Measurements from ENCODE around the gene KCNK15. TPM values are rescaled to one million over a fixed set of nuclear protein-coding genes. Genes with fewer than 3 reads are reported as not detected.
A peak's percentile ranks its signal among the peaks of the same experiment; 100 is the strongest.
"Not testable (repeated sequence)": the region's sequence is repeated elsewhere in the genome, so short reads cannot be mapped to it uniquely, and the experiment has no call there.

KCNK15 gene
- polyA plus RNA-seq (2012; ENCODE audit: insufficient read depth, insufficient read length) = not detected

DNA sequence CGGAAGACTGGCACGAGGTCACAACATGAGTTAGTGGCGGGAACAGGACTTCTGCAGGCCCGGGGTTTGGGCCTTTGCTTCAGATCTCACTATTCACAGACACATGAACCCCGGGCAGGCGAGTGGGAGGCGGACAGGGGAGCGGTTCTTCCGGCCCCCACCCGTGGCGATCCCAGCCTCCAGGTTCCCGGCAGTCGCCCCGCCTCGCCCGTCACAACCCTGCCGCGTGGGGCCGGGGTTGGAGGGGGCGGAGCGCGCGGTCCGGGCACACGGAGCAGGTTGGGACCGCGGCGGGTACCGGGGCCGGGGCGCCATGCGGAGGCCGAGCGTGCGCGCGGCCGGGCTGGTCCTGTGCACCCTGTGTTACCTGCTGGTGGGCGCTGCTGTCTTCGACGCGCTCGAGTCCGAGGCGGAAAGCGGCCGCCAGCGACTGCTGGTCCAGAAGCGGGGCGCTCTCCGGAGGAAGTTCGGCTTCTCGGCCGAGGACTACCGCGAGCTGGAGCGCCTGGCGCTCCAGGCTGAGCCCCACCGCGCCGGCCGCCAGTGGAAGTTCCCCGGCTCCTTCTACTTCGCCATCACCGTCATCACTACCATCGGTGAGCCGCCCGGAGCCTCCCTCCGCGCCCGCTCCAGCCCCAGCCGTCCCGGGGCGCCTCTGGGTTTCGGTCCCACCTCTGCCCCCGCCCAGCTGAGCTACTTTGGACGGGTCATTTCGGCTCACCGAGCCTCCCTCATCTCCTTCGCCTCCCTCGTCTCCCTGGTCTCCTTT is at the start of gene KCNK15:
KCNK15 (plus strand) TSS at position 268 of the 769 bp plus-strand sequence; CDS start at position 314, 46 bp downstream.
- no peak for DNase-seq (ENCODE audit: low read depth, low spot score)
- H3K4me3 ChIP-seq (ENCODE audit: low read length) = no peak within 1 kb of the TSS

DNA sequence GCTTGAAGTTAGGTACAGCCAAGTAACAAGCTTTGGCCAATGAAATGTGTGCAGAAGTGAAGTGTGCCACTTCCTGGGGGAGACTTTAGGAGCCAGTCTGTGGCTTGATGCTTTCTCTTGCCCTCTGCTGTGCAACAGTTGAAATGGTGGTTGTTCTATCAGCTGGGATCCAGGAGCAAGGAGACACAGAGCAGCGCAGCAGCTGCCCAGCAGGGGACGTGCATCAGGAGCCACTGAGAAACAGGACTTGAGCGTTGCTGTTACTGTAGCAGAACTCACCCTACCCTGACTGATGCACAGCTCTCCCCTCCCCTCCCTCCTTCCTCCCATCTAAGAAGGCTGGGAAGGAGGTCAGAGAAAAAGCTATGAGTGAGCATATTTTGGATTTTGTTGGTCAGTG is 49.4 kb upstream of the KCNK15 start:
- DNase-seq (ENCODE audit: low read depth, low spot score) = peak; percentile 71
- no peak overlapping the region for H3K4me3 ChIP-seq (ENCODE audit: low read length)

DNA sequence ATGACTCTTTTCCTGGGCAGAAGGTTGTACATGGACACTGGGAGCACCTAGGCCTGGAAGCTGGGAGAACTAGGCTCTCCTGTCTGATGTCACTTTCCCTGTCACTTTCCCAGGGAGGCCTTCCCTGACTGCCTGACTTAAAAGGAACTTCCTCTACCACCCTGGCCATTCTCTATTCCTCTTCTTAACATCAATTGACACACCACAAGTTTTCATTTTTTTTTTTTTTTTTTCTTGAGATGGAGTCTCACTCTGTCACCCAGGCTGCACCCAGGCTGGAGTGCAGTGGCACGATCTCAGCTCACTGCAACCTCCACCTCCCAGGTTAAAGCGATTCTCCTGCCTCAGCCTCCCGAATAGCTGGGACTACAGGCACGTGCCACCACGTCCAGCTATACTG is 48.6 kb upstream of the KCNK15 start:
- not testable (repeated sequence) for DNase-seq (ENCODE audit: low read depth, low spot score); H3K4me3 ChIP-seq (ENCODE audit: low read length)

DNA sequence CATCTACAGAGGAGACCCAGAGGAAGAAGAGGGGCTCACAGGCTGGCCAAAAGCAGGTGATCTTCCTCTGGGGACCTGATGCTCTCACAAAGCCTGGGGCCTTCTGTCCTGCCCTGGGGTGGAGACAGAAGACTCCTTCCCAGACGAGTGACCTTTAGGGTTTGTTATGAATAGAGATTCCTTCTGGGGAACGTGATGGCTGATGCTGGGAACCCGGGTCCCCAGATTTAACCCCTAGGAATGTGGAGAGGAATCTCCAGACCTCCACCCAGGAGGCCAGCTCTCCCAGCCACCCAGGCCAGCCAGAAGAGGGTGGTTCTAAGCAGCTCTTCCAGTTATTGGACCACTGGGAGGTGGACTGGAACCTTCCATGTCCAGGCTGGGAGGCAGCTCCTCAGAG is 47.3 kb upstream of the KCNK15 start:
- no peak for DNase-seq (ENCODE audit: low read depth, low spot score)
- H3K4me3 ChIP-seq (ENCODE audit: low read length) = no peak overlapping the region

DNA sequence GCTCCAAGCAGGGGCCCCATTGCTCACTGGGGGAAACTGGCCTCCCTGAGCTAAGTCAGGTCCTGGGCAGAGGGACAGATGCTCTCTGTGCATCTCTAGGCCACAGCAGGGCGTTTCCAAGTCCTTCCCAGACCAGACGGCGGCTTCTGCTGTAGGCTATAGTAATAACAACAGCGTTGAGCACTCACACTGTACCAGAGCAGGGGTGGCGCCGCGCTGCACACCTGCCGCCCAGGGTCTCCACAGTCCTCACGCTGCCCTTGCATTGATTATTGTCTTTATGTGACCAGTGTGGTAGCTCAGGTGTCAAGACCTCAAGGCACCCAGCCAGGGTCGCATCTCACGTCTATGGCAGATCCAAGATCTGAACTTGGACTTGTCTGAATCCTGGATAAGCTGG is 45.4 kb upstream of the KCNK15 start:
- H3K4me3 ChIP-seq (ENCODE audit: low read length) = no peak overlapping the region
- DNase-seq (ENCODE audit: low read depth, low spot score) = no peak

DNA sequence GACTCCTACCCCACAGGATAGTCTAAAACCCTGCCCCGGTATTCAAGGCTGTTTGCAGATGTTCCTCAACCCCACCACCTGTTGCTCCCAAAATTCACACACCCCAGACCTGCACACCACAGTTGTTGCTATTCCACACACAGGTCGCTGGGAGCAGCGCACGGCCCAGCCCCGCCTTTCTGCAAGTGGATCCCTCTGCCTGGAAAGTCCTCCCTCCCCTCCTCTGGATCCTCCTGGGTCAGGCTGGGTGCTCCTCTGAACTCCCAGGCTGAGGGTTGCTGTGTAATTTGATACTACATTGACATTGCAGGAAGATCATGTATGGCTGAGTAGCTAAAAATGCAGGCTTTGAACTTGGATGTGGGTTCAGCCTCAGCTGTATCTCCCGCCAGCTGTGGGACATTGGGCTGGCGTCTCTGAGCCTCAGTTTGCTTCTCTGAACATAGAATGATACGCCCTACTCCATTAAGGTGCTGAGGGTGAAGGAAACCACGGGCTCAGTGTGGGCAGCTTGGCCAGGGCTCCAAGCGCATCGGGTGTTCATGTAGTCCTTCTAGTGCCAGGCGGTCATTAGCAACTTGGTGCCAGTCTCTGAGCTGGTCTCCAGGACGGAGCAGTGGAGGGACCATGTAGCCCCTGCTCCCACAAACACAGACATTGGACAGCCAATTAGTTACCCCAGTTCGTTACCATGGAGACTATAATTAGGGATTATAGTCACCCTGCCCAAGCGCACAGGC is 44.4 kb upstream of the KCNK15 start:
- H3K4me3 ChIP-seq (ENCODE audit: low read length) = no peak overlapping the region
- no peak for DNase-seq (ENCODE audit: low read depth, low spot score)

DNA sequence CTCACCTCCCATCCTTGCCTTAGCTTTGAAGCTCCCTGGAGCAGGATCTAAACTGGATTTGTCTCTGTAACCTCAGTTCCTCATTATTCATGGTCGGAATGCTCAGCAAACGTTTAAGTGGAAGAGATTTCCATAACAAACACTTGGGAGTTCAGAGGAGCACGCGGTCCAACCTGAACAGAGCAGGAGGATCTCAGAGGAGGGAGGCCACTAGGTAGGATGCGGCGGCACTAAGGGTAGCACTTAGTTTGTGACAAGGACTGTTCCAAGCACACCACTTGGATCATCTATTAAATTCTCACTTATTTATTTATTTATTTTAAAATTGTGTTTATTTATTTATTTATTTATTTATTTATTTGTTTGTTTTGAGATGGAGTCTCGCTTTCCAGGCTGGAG is 43.8 kb upstream of the KCNK15 start:
- H3K4me3 ChIP-seq (ENCODE audit: low read length) = no peak overlapping the region
- no peak for DNase-seq (ENCODE audit: low read depth, low spot score)

DNA sequence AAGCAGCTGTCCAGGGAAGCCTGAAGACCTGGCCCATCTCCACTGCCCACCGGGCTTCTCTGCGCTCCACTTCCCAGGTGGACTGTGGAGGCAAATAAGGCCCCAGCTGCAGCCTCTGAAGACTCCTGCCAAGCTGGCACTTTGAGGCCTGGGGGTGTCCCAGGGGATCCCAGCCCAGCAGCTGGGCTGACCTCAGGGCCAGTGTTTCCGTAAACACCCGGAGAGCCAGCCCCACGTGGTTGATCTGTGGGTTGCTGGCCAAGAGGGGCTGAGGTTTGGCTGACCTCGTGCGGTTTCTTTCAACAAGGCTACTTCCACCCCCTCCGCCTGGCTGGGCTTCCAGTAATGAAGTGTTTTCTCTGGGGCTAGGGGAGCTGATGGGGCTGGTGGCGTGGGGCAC is 42.9 kb upstream of the KCNK15 start:
- no peak overlapping the region for H3K4me3 ChIP-seq (ENCODE audit: low read length)
- no peak for DNase-seq (ENCODE audit: low read depth, low spot score)

DNA sequence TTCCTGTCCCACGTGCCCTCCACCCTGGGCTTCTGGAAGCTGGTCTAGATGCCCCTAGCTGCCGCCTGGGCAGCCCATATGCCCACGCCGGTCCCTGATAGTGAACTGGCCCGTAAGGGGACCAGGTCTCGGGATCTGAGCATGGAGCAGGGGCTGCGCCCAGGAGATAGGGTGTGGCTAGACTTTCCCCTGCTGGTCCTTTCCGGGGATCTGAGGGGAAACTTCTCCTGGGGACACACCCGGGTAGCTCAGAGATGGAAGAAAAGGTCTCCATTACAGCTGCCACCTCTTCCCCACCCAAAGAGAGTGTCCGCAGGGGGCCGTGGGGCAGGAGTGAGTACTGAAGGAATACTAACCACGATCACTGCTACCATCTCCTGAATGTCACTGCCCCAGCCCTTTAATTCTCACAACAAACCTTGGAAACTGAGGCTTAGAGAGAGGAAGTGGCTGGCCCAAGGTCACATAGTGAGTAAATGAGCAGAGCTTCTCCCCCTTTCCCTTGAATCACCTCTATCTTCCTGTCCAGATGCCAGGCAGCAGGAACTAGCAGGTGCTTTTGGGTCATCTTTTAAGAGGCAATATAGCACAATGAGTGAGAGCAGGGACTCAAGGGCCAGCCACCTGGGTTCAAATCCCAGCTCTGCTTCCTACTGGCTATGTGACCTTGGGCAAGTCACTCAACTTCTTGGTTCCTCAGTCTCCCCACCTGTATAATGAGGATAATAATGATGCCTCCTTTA is 42.3 kb upstream of the KCNK15 start:
- no peak overlapping the region for H3K4me3 ChIP-seq (ENCODE audit: low read length)
- no peak for DNase-seq (ENCODE audit: low read depth, low spot score)

DNA sequence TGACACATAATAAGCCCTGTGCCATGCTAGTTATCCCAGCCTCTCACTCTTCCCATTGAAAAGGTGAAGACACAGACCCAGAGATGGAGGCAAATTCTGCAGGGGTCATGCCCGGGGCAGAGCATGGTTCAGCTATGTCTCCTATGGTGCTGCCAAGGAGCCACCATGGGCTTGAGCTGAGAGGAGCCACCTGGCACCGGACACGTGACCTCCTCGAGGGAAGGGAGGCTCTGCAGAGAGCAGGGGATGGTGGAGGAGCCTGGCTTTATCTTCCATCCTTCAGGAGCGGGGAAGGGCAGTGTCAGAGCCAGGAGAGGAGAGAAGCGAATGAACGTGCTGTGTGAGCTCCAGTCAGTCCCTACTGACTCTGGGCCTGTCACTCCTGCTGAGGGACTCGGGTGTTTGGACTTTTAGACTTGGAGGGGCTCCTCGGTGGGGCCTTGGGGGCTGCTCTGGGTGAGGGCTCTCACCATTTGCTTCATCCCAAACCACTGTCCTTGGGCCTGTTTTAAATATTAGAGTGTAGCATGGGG is 41.6 kb upstream of the KCNK15 start:
- H3K4me3 ChIP-seq (ENCODE audit: low read length) = no peak overlapping the region

DNA sequence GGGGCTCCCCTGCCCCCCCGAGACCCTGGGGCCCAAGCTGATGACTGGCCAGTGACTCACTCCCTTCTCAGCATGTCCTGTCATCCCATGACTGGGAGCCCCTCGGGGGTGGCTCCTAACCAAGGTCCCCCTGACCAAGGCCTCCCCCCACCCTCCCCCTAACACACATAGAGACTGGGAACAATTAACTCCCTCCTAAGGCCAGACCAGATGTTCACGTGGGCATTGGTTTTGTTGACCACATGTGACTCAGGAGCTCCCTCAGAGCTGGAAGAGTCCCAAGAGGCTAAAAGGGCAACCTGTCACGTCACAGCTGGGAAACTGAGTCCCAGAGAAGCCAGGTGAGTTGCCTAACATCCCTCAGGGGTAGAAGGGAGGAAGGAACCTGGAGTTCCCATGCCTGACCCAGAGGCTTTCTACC is 41.1 kb upstream of the KCNK15 start:
- H3K4me3 ChIP-seq (ENCODE audit: low read length) = no peak overlapping the region
- DNase-seq (ENCODE audit: low read depth, low spot score) = no peak

More for the DNA sequence above, 41.6 kb upstream of the KCNK15 start:
- no peak for DNase-seq (ENCODE audit: low read depth, low spot score)

DNA sequence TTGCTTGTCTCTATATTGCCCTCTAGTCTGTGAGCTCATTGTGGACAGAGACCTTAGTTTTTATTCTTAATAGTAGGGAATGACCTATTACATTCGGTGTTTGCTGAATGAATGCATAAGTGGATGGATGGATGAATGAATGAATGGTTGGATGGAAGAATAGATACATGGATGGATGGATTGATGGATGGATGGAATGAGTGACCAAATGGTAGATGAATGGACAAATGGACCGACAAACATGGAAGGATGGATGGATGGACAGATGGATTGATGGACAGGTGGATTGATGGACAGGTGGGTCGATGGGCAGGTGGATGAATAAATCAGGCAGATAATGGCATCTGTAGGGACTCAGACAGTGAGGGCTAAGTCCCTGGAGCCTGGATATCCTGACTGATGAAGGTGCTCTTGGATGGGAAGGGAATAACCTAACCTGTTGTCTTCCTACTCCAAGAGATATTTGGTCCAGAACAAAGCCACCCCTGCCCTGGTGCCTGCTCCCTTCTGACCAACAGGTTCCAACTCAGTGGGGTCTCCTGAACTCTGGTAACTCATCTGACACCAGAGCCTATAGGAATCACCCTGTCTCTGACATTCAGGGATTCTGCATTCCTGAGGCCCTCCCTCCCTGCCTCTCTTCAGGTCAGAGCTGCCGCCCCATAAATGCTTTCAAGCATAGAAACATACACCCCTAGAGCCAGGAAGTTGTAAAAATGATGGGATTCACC is 40.1 kb upstream of the KCNK15 start:
- H3K4me3 ChIP-seq (ENCODE audit: low read length) = no peak overlapping the region
- no peak for DNase-seq (ENCODE audit: low read depth, low spot score)

DNA sequence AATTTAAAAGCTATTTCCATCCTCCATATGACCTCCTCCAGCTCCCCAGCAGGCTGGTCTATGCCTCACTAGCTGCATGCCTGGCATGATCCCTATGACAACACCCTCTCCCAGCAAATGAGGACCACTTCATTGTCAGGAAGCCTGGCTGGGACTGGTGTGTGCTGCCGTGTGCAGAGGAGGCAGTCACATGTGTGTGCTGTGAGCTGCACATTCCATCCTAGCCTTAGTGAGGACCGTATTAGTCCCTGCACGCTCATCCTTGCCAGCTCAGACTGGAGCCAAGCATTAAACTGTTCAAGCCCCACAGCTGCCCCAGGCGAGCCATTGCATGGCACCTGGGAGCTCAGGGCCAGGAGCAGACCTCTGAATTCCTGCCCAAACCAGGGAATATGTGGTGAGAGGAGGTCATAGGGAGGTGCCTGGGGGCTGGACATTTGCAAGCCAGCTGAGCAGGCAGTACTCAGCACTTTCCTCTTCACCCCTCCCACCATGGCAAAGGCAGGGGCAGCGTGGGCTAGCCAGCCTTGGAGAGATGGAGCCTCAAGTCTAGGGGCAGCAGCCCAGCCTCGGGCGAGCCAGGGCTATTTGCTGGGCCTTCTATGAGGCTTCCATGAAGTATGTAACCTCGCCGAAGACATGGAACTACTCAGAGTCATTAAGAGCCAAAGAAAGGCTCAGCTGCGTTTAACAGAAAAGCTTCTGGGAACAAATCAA is 39.2 kb upstream of the KCNK15 start:
- DNase-seq (ENCODE audit: low read depth, low spot score) = no peak
- no peak overlapping the region for H3K4me3 ChIP-seq (ENCODE audit: low read length)

DNA sequence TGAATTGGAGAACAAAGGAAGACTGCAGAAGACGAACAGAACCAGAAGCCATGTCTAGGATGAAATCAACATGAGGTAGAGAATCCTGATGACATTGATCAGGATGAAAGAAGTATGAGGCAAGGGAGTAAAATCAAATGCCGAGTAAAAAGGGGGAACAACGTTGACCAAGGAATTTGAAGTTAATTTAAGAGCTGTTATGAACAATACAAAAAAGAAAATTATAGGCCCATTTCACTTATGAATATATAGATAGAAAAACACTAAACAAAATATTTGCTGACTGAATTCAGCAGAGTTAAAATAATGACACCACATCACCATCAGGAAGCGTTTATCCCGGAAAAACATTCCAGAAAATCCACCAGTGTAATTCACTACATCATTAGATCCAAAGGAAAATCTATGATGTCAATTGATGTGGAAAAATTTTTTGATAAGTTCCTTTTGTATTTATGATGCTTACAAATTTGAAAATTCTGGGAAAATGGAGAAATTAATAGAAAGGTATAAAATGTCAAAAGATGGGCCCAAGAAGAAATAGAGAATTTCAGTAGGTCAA is 38.6 kb upstream of the KCNK15 start:
- H3K4me3 ChIP-seq (ENCODE audit: low read length) = no peak overlapping the region
- no peak for DNase-seq (ENCODE audit: low read depth, low spot score)

DNA sequence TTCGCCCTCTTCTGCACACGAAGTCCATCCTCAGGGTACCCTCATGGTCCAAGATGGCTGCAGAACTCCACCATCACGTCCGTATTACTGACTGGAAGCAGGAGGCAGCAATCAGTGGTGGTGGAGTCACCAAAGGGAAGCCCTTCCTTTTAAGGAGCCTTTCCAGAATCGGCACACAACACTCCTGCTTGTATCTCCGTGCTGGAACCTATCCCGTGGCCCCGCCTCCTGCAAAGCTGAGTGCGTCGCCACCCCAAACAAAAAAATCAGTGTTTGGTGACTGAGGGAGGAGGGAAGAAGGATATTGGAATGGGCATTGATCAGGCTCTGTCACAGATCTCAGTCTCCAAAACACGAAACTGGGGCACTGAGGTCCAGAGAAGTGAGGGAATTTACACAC is 36.3 kb upstream of the KCNK15 start:
- no peak for DNase-seq (ENCODE audit: low read depth, low spot score)

DNA sequence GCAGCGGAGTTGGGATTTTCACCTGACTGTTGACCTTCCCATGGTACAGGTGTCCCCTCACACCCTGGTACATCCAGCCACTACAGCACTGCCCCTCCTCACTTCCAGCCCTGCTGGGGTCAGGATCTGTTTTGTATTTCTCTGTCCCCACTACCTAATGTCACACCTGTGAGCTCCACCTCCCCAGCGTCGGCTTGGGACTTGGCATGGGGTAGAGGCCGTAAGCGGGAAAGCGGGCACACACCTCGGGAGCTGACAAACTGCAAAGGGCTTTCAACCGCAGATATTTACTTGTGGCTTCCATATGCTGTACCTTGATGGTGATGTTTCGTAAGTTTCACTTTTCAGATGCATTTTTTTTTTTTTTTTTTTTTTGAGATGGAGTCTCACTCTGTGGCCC is 35.9 kb upstream of the KCNK15 start:
- H3K4me3 ChIP-seq (ENCODE audit: low read length) = no peak overlapping the region

More for the DNA sequence above, 36.3 kb upstream of the KCNK15 start:
- H3K4me3 ChIP-seq (ENCODE audit: low read length) = no peak overlapping the region

DNA sequence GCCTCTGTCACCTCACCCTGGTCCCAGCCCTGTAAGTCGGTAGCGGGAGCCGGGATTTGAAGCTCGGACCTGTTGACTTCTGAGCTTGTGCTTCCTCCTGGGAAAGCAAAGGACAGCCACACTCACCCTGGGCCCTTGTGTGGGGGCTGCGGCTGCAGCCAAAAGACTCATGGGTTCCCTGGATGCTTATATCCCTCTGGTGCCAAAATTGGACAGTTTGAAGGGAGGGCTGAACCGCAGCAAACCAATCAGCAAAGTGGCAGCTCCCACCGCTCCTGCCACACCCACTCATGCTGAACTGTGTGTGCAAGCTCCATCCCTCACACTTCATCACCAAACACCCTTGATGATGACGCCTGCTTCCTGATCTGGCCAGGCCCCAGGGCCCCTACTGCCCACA is 34.4 kb upstream of the KCNK15 start:
- H3K4me3 ChIP-seq (ENCODE audit: low read length) = no peak overlapping the region
- no peak for DNase-seq (ENCODE audit: low read depth, low spot score)

More for the DNA sequence above, 35.9 kb upstream of the KCNK15 start:
- DNase-seq (ENCODE audit: low read depth, low spot score) = peak; percentile 19

DNA sequence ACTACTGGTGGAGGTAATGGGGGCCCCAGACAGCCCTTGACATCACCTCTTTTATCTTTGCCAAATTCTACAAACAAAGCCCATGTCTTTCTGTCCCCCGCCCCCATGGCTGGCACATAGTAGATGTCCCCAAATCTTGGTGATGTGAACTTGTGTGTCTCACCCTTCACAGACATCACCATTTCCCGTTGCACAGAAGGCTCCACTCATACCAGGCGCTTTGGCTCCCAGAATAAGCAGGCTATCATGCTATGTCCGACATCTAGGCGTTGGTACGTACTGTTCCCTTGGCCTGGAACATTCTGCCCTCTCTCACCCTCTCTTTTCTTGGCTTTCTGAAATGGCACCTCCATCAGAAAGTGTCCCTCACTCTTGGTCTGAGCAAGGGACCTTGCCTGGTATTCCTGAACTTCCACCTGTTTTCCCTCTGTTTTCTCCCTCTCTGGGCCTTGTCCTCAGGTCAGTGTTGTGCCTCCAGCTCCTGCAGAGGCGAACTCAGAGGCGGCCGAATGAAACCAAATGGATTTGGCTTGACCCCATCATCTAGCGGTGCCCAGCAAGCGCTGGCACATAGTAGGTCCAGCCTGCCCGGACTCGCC is 31.5 kb upstream of the KCNK15 start:
- DNase-seq (ENCODE audit: low read depth, low spot score) = no peak
- no peak overlapping the region for H3K4me3 ChIP-seq (ENCODE audit: low read length)

All from Jurkat, Clone E6-1 (cell line).